T1000 (cell line): ENCODE measurements around the gene TNXB.
"Not testable (repeated sequence)": the region's sequence is repeated elsewhere in the genome, so short reads cannot be mapped to it uniquely, and the experiment has no call there.

Experiments
- DNase-seq: peaks from one replicate; lab custom pipeline; 2025; ENCODE audit warnings: mixed read lengths; lab: John Stamatoyannopoulos, UW

TNXB gene

GRCh38 chr6:32056254-32056653 is 52.9 kb downstream of the TNXB start:
- no peak for DNase-seq

- DNase-seq, result not testable (repeated sequence)
Observed at GRCh38 chr6:32055756-32056155, 53.4 kb downstream of the TNXB start.

- DNase-seq, result not testable (repeated sequence)
Observed at GRCh38 chr6:32053314-32053713, 55.8 kb downstream of the TNXB start.

- not testable (repeated sequence) for DNase-seq
Observed at GRCh38 chr6:32052626-32053025, 56.5 kb downstream of the TNXB start.

GRCh38 chr6:32050562-32050961 is 58.6 kb downstream of the TNXB start:
- no peak for DNase-seq

GRCh38 chr6:32049736-32050135 is 59.4 kb downstream of the TNXB start:
- not testable (repeated sequence) for DNase-seq

GRCh38 chr6:32049149-32049548 is 60.0 kb downstream of the TNXB start:
- not testable (repeated sequence) for DNase-seq

GRCh38 chr6:32047855-32048766 is 61.0 kb downstream of the TNXB start:
- peak; percentile 53 for DNase-seq

GRCh38 chr6:32047539-32047854 is 61.6 kb downstream of the TNXB start:
- DNase-seq, result no peak

GRCh38 chr6:32047084-32047478 is 62.1 kb downstream of the TNXB start:
- peak; percentile 71 for DNase-seq

GRCh38 chr6:32046450-32047083 is 62.6 kb downstream of the TNXB start:
- DNase-seq, result peak; percentile 89

GRCh38 chr6:32045811-32046449 is 63.2 kb downstream of the TNXB start:
- DNase-seq, result peak; percentile 24

GRCh38 chr6:32044916-32045315 is 64.2 kb downstream of the TNXB start:
- DNase-seq, result not testable (repeated sequence)

- not testable (repeated sequence) for DNase-seq
Observed at GRCh38 chr6:32043589-32044380, 65.4 kb downstream of the TNXB start.

GRCh38 chr6:32042276-32042675 is 66.9 kb downstream of the TNXB start:
- DNase-seq, result not testable (repeated sequence)

GRCh38 chr6:32041385-32041784 is 67.8 kb downstream of the TNXB start:
- DNase-seq, result not testable (repeated sequence)

- not testable (repeated sequence) for DNase-seq
Observed at GRCh38 chr6:32041050-32041321, 68.2 kb downstream of the TNXB start.

GRCh38 chr6:32040299-32041049 is 68.7 kb downstream of the TNXB start:
- DNase-seq, result not testable (repeated sequence)

GRCh38 chr6:32039321-32040274 is 69.5 kb downstream of the TNXB start:
- DNase-seq, result not testable (repeated sequence)

- not testable (repeated sequence) for DNase-seq
Observed at GRCh38 chr6:32038878-32039277, 70.3 kb downstream of the TNXB start.
